Lung (tissue), 12 donors: ENCODE measurements around the gene FALEC. TPM values are rescaled to one million over a fixed set of nuclear protein-coding genes. Genes with fewer than 3 reads are reported as not detected.

ENCODE experiments used
- ATAC-seq: fragments of 200-7000 bp; cut with Tn5 transposase; one replicate; pipeline ENCODE4 v1.9.1; 2020; ENCODE audit warnings: moderate number of reproducible peaks; ENCODE audit not compliant: insufficient read depth, low FRiP score
- DNase-seq, 3 donors: peaks; one replicate each; pipeline ENCODE4 v3.0.0-alpha.2; 2013 to 2017
- H3K27ac ChIP-seq, 2 donors: one replicate each; pipeline ENCODE4 v1.5.1; 2013; ENCODE audit warnings: mild to moderate bottlenecking in 2 of 2, moderate library complexity in 2 of 2, control low read depth in 1 of 2, inconsistent platforms in 1 of 2, low read depth in 1 of 2, low read length in 1 of 2
- H3K27me3 ChIP-seq, 3 donors: one replicate each; pipeline ENCODE4 v1.5.1; 2013; ENCODE audit warnings: low read length in 2 of 3; ENCODE audit not compliant: control insufficient read depth in 3 of 3, insufficient read depth in 3 of 3
- H3K36me3 ChIP-seq, 4 donors: one replicate each; pipeline ENCODE4 v1.5.1; 2013; ENCODE audit warnings: low read length in 4 of 4, mild to moderate bottlenecking in 1 of 4, moderate library complexity in 1 of 4; ENCODE audit not compliant: control insufficient read depth in 4 of 4, insufficient read depth in 4 of 4
- H3K4me1 ChIP-seq, 5 donors: one replicate each; pipeline ENCODE4 v1.5.1; 2013; ENCODE audit warnings: low read length in 5 of 5, mild to moderate bottlenecking in 2 of 5, moderate library complexity in 1 of 5; ENCODE audit not compliant: control insufficient read depth in 5 of 5, insufficient read depth in 5 of 5
- H3K4me3 ChIP-seq: one replicate; pipeline ENCODE4 v1.5.1; 2013; ENCODE audit warnings: mild to moderate bottlenecking, control low read depth, moderate library complexity
- H3K9ac ChIP-seq, 2 donors: one replicate each; pipeline ENCODE4 v1.5.1; 2013; ENCODE audit warnings: low read length in 2 of 2, control low read depth in 1 of 2; ENCODE audit not compliant: insufficient read depth in 1 of 2
- H3K9me3 ChIP-seq, 4 donors: one replicate each; pipeline ENCODE4 v1.5.1; 2013; ENCODE audit warnings: low read length in 3 of 4, mild to moderate bottlenecking in 1 of 4, moderate library complexity in 1 of 4; ENCODE audit not compliant: control insufficient read depth in 4 of 4, insufficient read depth in 3 of 4
- CTCF ChIP-seq: IDR thresholded peaks from 2 replicates; pipeline ENCODE4 v1.5.1; 2012; ENCODE audit warnings: mild to moderate bottlenecking; ENCODE audit errors: control extremely low read depth, extremely low read depth
- WGBS, 2 donors: extraction: QIAGEN DNeasy Blood & Tissue Kit; methylation state at CpG; one replicate each; pipeline ENCODE4 v1.1.7; 2013; 5-methylcytosine and 5-hydroxymethylcytosine counted together
- polyA plus RNA-seq, 2 donors: library from polyadenylated mRNA; stranded (reverse); fragments of 200-250 nt; gene quantifications; one replicate each; pipeline ENCODE4 v1.2.1, GENCODE V29; 2013
- total RNA-seq, 2 donors: library from RNA; depleted of rRNA in 1 of 2; stranded (reverse); fragments of >200 nt in 1 of 2; gene quantifications; one replicate each; pipeline ENCODE4 v1.2.1, GENCODE V29; 2014 to 2021
- donor health status: control.
- donor health status: control.
- donor health status: Bipolar disorder and iron deficiency.
- donor health status: healthy.
- donor health status: DM: yes; HTN: yes; CAD: no.

FALEC gene
- total and polyA plus RNA-seq, 4 donors, result 0.09 TPM; not detected in 3

DNA sequence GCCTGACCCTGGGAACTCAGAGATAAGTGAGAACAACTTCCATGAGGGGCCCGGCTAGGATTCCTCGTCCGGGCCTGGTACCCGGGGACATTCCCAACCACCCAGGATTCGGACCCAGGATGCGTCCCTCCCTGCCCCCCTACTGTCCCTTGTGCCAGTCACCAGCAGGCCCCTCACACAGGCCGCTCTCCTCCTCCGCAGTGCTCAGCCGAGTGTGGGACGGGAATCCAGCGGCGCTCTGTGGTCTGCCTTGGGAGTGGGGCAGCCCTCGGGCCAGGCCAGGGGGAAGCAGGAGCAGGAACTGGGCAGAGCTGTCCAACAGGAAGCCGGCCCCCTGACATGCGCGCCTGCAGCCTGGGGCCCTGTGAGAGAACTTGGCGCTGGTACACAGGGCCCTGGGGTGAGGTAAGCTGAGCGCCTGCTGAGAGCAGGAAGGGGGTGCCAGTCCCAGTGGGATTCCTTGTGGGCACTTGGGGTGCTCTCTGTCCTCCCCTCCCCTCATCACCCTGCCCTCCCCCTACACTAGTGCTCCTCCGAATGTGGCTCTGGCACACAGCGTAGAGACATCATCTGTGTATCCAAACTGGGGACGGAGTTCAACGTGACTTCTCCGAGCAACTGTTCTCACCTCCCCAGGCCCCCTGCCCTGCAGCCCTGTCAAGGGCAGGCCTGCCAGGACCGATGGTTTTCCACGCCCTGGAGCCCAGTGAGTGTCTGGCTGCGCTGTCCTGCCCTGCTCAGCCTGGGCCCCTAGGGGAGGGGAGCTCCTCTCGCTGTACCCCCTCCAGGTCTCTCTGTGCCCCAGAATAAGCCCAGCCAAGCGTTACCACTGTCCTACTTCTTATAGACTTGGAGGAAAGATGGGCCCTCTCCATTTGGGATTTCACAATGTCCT lies 43.5 kb downstream of the FALEC start:
- ATAC-seq (no peak), DNase-seq (peak in 1 of 3 donors; percentile 43)
- H3K4me3 ChIP-seq, result no peak overlapping the region
- no peak for TF ChIP-seq CTCF
- peaks cover 0 to 24% (median 7%) of the 10 kb centered on the region in 4 donors for H3K36me3 ChIP-seq
- peaks cover 10 to 39% (median 26%) of the 10 kb centered on the region in 5 donors for H3K4me1 ChIP-seq
- H3K9me3 ChIP-seq, result no peaks in the 10 kb centered on the region
- no peak overlapping the region for H3K9ac ChIP-seq
- H3K27me3 ChIP-seq, result no peaks in the 10 kb centered on the region
- peak overlapping the region in 1 of 2 donors; percentile 77 for H3K27ac ChIP-seq
- 49 to 59% methylated on average over 28 of the region's 28 CpGs for WGBS, 2 donors

- H3K36me3 ChIP-seq, result peaks cover 0 to 21% (median 7%) of the 10 kb centered on the region in 4 donors
- ATAC-seq (no peak), DNase-seq (no peak)
- peaks cover 17 to 42% (median 28%) of the 10 kb centered on the region in 5 donors for H3K4me1 ChIP-seq
- peak overlapping the region in 1 of 2 donors; percentile 77 for H3K27ac ChIP-seq
- H3K4me3 ChIP-seq, result no peak overlapping the region
- no peaks in the 10 kb centered on the region for H3K9me3 ChIP-seq
- H3K9ac ChIP-seq, result no peak overlapping the region
- WGBS, 2 donors, result 67 to 76% methylated on average over 10 of the region's 10 CpGs
- no peak for TF ChIP-seq CTCF
- H3K27me3 ChIP-seq, result no peaks in the 10 kb centered on the region
Measured at GRCh38 chr1:150559656-150560010, 44.1 kb downstream of the FALEC start.

GRCh38 chr1:150560011-150560438 lies 44.5 kb downstream of the FALEC start:
- H3K27me3 ChIP-seq, result no peaks in the 10 kb centered on the region
- H3K27ac ChIP-seq, result peak overlapping the region; percentile 93 to 96
- TF ChIP-seq CTCF, result peak; percentile 62
- H3K36me3 ChIP-seq, result peaks cover 0 to 21% (median 7%) of the 10 kb centered on the region in 4 donors
- no peak for ATAC-seq
- H3K4me3 ChIP-seq, result no peak overlapping the region
- no peaks in the 10 kb centered on the region for H3K9me3 ChIP-seq
- H3K9ac ChIP-seq, result peak overlapping the region in 1 of 2 donors; percentile 61
- peak; percentile 60 to 68 (median 67) for DNase-seq
- peaks cover 19 to 42% (median 28%) of the 10 kb centered on the region in 5 donors for H3K4me1 ChIP-seq
- WGBS, 2 donors, result 24 to 31% methylated on average over 9 of the region's 9 CpGs
